Measurements from ENCODE around the gene ELOVL5. TPM values are rescaled to one million over a fixed set of nuclear protein-coding genes. Genes with fewer than 3 reads are reported as not detected.

Gene ELOVL5
- total RNA-seq, 2 donors from 2014 or later = 52.2 to 54.0 TPM

- no peak for DNase-seq (ENCODE audit: low spot score)
Measured at GRCh38 chr6:53293691-53294090, 55.1 kb downstream of the ELOVL5 start.

GRCh38 chr6:53290537-53291510 is 57.9 kb downstream of the ELOVL5 start:
- DNase-seq (ENCODE audit: low spot score) = no peak
- intact Hi-C loops (cut with DNase I) = no loop called here

More at GRCh38 chr6:53293691-53294090, 55.1 kb downstream of the ELOVL5 start:
- intact Hi-C loops (cut with DNase I) = no loop called here

- DNase-seq (ENCODE audit: low spot score) = no peak
- intact Hi-C loops (cut with DNase I) = no loop called here
Measured at GRCh38 chr6:53287336-53288225, 61.2 kb downstream of the ELOVL5 start.

GRCh38 chr6:53284901-53285300 is 63.8 kb downstream of the ELOVL5 start:
- intact Hi-C loops (cut with DNase I) = no loop called here
- no peak for DNase-seq (ENCODE audit: low spot score)

- no peak for DNase-seq (ENCODE audit: low spot score)
- intact Hi-C loops (cut with DNase I) = no loop called here
Measured at GRCh38 chr6:53282741-53283140, 66.0 kb downstream of the ELOVL5 start.

GRCh38 chr6:53282234-53282633 is 66.5 kb downstream of the ELOVL5 start:
- intact Hi-C loops (cut with DNase I) = no loop called here
- DNase-seq (ENCODE audit: low spot score) = no peak

- intact Hi-C loops (cut with DNase I) = no loop called here
- no peak for DNase-seq (ENCODE audit: low spot score)
Measured at GRCh38 chr6:53281518-53282215, 67.1 kb downstream of the ELOVL5 start.

GRCh38 chr6:53280207-53280606 is 68.5 kb downstream of the ELOVL5 start:
- no peak for DNase-seq (ENCODE audit: low spot score)
- intact Hi-C loops (cut with DNase I) = no loop called here

GRCh38 chr6:53279293-53279692 is 69.5 kb downstream of the ELOVL5 start:
- DNase-seq (ENCODE audit: low spot score) = no peak
- intact Hi-C loops (cut with DNase I) = no loop called here

GRCh38 chr6:53273370-53273769 is 75.4 kb downstream of the ELOVL5 start:
- intact Hi-C loops (cut with DNase I) = no loop called here
- DNase-seq (ENCODE audit: low spot score) = no peak

GRCh38 chr6:53269827-53270226 is 78.9 kb downstream of the ELOVL5 start:
- intact Hi-C loops (cut with DNase I) = no loop called here
- no peak for DNase-seq (ENCODE audit: low spot score)

GRCh38 chr6:53268858-53269608 is 79.7 kb downstream of the ELOVL5 start:
- no peak for DNase-seq (ENCODE audit: low spot score)
- intact Hi-C loops (cut with DNase I) = no loop called here

- no peak for DNase-seq (ENCODE audit: low spot score)
Measured at GRCh38 chr6:53266553-53267090, 82.1 kb downstream of the ELOVL5 start.

GRCh38 chr6:53264915-53265607 is 83.7 kb downstream of the ELOVL5 start:
- intact Hi-C loops (cut with DNase I) = no loop called here
- no peak for DNase-seq (ENCODE audit: low spot score)

More at GRCh38 chr6:53266553-53267090, 82.1 kb downstream of the ELOVL5 start:
- intact Hi-C loops (cut with DNase I) = no loop called here

GRCh38 chr6:53264337-53264736 is 84.4 kb downstream of the ELOVL5 start:
- intact Hi-C loops (cut with DNase I) = no loop called here
- DNase-seq (ENCODE audit: low spot score) = no peak

- no peak for DNase-seq (ENCODE audit: low spot score)
- intact Hi-C loops (cut with DNase I) = no loop called here
Measured at GRCh38 chr6:53263917-53264316, 84.8 kb downstream of the ELOVL5 start.

GRCh38 chr6:53259860-53260580 is 88.7 kb downstream of the ELOVL5 start:
- intact Hi-C loops (cut with DNase I) = no loop called here
- no peak for DNase-seq (ENCODE audit: low spot score)

Data from posterior vena cava (tissue), 2 donors.